K562 (cell line): ENCODE measurements around the gene TINCR. TPM values are rescaled to one million over a fixed set of nuclear protein-coding genes. Genes with fewer than 3 reads are reported as not detected.

Experiments
- GATAD2A ChIP-seq: fragments of 450-650 bp; IDR thresholded peaks from 2 replicates; pipeline ENCODE4 v1.6.1; 2017
- NFYB ChIP-seq: IDR thresholded peaks from 2 replicates; pipeline ENCODE4 v1.6.1; 2011; ENCODE audit warnings: mild to moderate bottlenecking, moderate library complexity; ENCODE audit not compliant: insufficient read length; ENCODE audit errors: extremely low read depth
- OTX1 ChIP-seq: fragments of 450-650 bp; formaldehyde crosslinking; IDR thresholded peaks from 2 replicates; pipeline ENCODE4 v1.4.0; 2022; ENCODE audit warnings: mild to moderate bottlenecking
- RBM34 ChIP-seq: fragments of 200-400 bp; formaldehyde crosslinking; IDR thresholded peaks from 2 replicates; pipeline ENCODE4 v1.6.1; 2018; ENCODE audit warnings: low read length, borderline replicate concordance; ENCODE audit not compliant: insufficient read depth
- SUPT5H ChIP-seq: fragments of 450-650 bp; IDR thresholded peaks from 2 replicates; pipeline ENCODE4 v1.6.1; 2016
- TARDBP ChIP-seq: fragments of 450-650 bp; IDR thresholded peaks from 2 replicates; pipeline ENCODE4 v1.6.1; 2016
- TCFL5 ChIP-seq: fragments of 250-450 bp; sonication (Bioruptor Pico); conservative IDR thresholded peaks from 2 replicates; pipeline ENCODE4 v1.6.1; 2021; ENCODE audit warnings: mild to moderate bottlenecking, moderate library complexity, matching md5 sums
- TEAD1 ChIP-seq, 2 experiments: fragments of 450-650 bp in 1 of 2; sonication (generic) in 1 of 2; formaldehyde crosslinking; IDR thresholded peaks; 2 replicates each; pipeline versions ENCODE4 v1.4.0 to v1.8.0; 2020 to 2022; ENCODE audit warnings: mild to moderate bottlenecking in 2 of 2, missing genetic modification reagents in 1 of 2
- ZNF24 ChIP-seq: fragments of 450-650 bp; IDR thresholded peaks from 2 replicates; pipeline ENCODE4 v1.6.1; 2016
- ZNF644 ChIP-seq: fragments of 200-800 bp; sonication (Bioruptor generic); IDR thresholded peaks from 2 replicates; pipeline ENCODE4 v1.6.1; 2016; ENCODE audit warnings: low read depth, missing genetic modification characterization, missing compliant biosample characterization
- polyA plus RNA-seq, 8 experiments: library from polyadenylated mRNA; depleted of rRNA in 4 of 8; stranded (reverse) in 5 of 8; unstranded in 3 of 8; fragments of >200 nt; fragmentation: Nextera tagmentation in 2 of 8; fragmentation: Illumina TruSeq in 1 of 8; extraction: Ambion mirVana in 2 of 8; extraction: Trizol in 1 of 8; gene quantifications; 2 replicates each; pipeline versions ENCODE4 v1.2.1 to v1.2.3, GENCODE V29; 2011 to 2014; ENCODE audit warnings: inconsistent platforms in 1 of 8, missing spikeins in 1 of 8
- total RNA-seq, 7 experiments: library from RNA; depleted of rRNA in 6 of 7; stranded (reverse); fragments of >200 nt in 6 of 7; fragmentation: Illumina TruSeq in 2 of 7; extraction: Trizol in 2 of 7; gene quantifications; 2 replicates each; pipeline versions ENCODE4 v1.2.1 to v1.2.3, GENCODE V29; 2011 to 2021; ENCODE audit warnings: low replicate concordance in 1 of 7
- TF ChIP-seq, protein P1 (sequence below): fragments of 200-800 bp; sonication (Bioruptor generic); IDR thresholded peaks from 2 replicates; pipeline ENCODE4 v1.6.1; 2017; ENCODE audit warnings: missing genetic modification characterization, missing compliant biosample characterization
- TF ChIP-seq, protein P2 (sequence below), 2 experiments: IDR thresholded peaks; 2 replicates each; pipeline ENCODE4 v1.6.1; 2011; ENCODE audit warnings: borderline replicate concordance in 1 of 2, control low read depth in 1 of 2, low read depth in 1 of 2, low read length in 1 of 2, mild to moderate bottlenecking in 1 of 2, mixed read lengths in 1 of 2, moderate library complexity in 1 of 2; ENCODE audit not compliant: insufficient read depth in 1 of 2, insufficient read length in 1 of 2, poor library complexity in 1 of 2, severe bottlenecking in 1 of 2; ENCODE audit errors: extremely low read depth in 1 of 2
- TF ChIP-seq, protein P3 (sequence below): fragments of 250-450 bp; sonication (Bioruptor Pico); IDR thresholded peaks from 2 replicates; pipeline ENCODE4 v1.4.0; 2020

TINCR gene
- total and polyA plus RNA-seq, 9 of the 15 experiments (the other 6 are each of a cell fraction or from before 2014, with no cell fraction given): 0.03 to 0.24 (median 0.09) TPM; not detected in 1

DNA sequence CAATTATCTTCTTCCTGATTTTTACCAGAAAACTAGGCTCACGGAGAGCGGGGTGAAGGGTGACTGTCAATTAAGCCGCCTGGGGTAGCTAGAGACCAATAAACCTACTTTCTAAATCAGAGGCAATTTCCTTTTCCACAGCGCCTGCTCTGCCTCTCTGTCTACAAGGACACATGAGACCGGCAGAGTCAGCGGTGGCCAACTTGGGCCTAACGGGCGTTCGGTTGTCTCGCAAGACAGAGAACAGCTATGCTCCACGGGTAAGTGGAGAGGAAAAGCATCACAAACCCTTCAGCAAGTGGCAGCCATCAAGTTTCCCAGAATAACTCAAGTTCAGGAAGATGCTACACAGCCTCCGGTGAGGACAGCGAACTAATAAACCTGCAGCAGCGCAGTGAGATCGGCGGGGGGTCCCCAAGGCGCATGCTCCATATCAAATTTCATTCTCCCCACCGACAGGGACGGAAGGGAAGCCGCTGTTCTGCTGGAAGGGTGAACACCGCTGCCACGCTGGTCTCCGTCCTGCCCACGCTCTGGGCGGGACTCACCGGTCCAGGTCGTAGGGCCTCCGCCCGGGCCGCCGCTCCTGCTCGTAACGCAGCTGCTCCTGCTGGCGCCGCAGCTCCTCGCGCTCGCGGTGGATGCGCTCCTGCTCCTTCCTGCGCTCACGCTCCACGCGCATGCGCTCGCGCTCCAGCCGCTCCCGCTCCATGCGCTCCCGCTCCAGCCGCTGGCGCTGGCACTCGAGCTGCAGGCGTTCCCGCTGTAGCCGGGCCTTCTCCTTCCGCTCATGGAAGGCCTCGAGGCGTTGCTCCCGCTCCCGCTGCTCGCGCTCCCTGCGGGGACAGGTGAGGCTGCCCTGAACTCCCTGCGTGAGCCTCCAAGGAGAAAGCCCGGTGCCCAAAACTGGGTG lies 25.8 kb upstream of the TINCR start (continued):
- no peak for TF ChIP-seq RBM34
- TF ChIP-seq ZNF644 (tag): no peak
- no peak for TF ChIP-seq NFYB
- TF ChIP-seq, protein P1, sequence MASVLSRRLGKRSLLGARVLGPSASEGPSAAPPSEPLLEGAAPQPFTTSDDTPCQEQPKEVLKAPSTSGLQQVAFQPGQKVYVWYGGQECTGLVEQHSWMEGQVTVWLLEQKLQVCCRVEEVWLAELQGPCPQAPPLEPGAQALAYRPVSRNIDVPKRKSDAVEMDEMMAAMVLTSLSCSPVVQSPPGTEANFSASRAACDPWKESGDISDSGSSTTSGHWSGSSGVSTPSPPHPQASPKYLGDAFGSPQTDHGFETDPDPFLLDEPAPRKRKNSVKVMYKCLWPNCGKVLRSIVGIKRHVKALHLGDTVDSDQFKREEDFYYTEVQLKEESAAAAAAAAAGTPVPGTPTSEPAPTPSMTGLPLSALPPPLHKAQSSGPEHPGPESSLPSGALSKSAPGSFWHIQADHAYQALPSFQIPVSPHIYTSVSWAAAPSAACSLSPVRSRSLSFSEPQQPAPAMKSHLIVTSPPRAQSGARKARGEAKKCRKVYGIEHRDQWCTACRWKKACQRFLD (CRISPR knock-in tag): no peak
- TF ChIP-seq, protein P2, sequence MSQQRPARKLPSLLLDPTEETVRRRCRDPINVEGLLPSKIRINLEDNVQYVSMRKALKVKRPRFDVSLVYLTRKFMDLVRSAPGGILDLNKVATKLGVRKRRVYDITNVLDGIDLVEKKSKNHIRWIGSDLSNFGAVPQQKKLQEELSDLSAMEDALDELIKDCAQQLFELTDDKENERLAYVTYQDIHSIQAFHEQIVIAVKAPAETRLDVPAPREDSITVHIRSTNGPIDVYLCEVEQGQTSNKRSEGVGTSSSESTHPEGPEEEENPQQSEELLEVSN (IDR thresholded peaks at IDR 0.05; ENCODE audit: borderline replicate concordance in 1 of 2, extremely low read depth in 1 of 2, insufficient read depth in 1 of 2, insufficient read length in 1 of 2, low read depth in 1 of 2, low read length in 1 of 2, poor library complexity in 1 of 2, severe bottlenecking in 1 of 2): no peak
- no peak for TF ChIP-seq TCFL5 (CRISPR knock-in tag)
- no peak for TF ChIP-seq SUPT5H
- TF ChIP-seq, protein P3, sequence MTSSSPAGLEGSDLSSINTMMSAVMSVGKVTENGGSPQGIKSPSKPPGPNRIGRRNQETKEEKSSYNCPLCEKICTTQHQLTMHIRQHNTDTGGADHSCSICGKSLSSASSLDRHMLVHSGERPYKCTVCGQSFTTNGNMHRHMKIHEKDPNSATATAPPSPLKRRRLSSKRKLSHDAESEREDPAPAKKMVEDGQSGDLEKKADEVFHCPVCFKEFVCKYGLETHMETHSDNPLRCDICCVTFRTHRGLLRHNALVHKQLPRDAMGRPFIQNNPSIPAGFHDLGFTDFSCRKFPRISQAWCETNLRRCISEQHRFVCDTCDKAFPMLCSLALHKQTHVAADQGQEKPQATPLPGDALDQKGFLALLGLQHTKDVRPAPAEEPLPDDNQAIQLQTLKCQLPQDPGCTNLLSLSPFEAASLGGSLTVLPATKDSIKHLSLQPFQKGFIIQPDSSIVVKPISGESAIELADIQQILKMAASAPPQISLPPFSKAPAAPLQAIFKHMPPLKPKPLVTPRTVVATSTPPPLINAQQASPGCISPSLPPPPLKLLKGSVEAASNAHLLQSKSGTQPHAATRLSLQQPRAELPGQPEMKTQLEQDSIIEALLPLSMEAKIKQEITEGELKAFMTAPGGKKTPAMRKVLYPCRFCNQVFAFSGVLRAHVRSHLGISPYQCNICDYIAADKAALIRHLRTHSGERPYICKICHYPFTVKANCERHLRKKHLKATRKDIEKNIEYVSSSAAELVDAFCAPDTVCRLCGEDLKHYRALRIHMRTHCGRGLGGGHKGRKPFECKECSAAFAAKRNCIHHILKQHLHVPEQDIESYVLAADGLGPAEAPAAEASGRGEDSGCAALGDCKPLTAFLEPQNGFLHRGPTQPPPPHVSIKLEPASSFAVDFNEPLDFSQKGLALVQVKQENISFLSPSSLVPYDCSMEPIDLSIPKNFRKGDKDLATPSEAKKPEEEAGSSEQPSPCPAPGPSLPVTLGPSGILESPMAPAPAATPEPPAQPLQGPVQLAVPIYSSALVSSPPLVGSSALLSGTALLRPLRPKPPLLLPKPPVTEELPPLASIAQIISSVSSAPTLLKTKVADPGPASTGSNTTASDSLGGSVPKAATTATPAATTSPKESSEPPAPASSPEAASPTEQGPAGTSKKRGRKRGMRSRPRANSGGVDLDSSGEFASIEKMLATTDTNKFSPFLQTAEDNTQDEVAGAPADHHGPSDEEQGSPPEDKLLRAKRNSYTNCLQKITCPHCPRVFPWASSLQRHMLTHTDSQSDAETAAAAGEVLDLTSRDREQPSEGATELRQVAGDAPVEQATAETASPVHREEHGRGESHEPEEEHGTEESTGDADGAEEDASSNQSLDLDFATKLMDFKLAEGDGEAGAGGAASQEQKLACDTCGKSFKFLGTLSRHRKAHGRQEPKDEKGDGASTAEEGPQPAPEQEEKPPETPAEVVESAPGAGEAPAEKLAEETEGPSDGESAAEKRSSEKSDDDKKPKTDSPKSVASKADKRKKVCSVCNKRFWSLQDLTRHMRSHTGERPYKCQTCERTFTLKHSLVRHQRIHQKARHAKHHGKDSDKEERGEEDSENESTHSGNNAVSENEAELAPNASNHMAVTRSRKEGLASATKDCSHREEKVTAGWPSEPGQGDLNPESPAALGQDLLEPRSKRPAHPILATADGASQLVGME (CRISPR knock-in tag): no peak
- no peak for TF ChIP-seq TARDBP
- no peak for TF ChIP-seq GATAD2A
- TF ChIP-seq ZNF24: no peak
- no peak for TF ChIP-seq OTX1 (CRISPR knock-in tag)
- TF ChIP-seq TEAD1 (CRISPR knock-in tag; IDR thresholded peaks at IDR 0.05): no peak
